Measurements from ENCODE around the gene ZNF48. TPM values are rescaled to one million over a fixed set of nuclear protein-coding genes. Genes with fewer than 3 reads are reported as not detected.

ZNF48 gene
- total RNA-seq, 8 experiments from 2014 or later: 2.2 to 49.5 (median 18.4) TPM

DNA sequence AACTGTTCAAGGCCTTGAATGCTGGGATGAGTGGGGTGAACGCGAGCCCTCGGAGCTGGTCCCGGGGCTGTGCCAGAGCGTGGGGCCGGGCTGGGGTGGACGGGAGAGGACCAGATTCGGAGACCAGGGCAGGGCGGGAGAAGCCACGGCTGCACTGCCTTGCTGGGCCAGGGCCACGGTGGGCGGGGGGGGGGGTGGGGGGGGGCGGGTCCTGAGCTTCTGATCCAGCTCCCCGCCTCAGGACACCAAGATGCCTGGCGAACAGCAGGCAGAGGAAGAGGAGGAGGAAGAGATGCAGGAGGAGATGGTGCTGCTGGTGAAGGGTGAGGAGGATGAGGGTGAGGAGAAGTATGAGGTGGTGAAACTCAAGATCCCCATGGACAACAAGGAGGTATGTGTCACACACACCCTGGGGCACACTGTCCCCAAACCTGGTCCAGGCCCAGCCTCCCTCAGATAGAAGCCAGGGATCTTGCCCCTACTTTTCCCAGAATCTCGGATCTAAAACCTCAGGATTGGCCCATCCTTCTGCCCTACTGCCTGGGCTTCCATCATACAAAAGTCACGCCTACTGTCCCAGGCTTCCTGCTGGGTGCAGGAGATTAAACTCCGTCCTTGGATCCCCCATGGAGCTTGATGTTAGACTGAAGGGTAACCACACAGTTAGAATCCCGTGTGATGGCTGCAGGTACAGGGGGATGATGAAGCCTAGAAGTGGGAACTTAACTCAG lies 12.7 kb downstream of the ZNF48 start:
- peak overlapping the region; percentile 49 to 68 (median 60) for H3K4me3 ChIP-seq
- WGBS, 10 experiments: 28 to 70% (median 63%) methylated on average over 1 to 2 of the region's 19 CpGs; no CpG with 5 or more reads in 4 of the 10 experiments
- ATAC-seq (replicated peaks in 6 of 8): peak in 6 of 8 experiments; percentile 17 to 47 (median 38)
- peaks cover 6 to 9% of the 10 kb centered on the region in 2 donors for H3K4me1 ChIP-seq (replicated peaks in 1 of 2)
- in situ Hi-C loops (cut with MboI; ENCODE audit: low pct_unique_long_range_greater_than_20kb in 2 of 9, low sequenced_read_pairs in 9 of 9, unreplicated experiment in 9 of 9): loop anchor here in 3 of 9 experiments (25.0 kb wide), 2 partner anchors 296 to 321 kb away; partner anchors contain the start of genes PPP4C (in 2 of the 3), TBX6 (in 2 of the 3), YPEL3 (in 2 of the 3) and GDPD3 (in 1 of the 3)
- H3K27ac ChIP-seq: no peak overlapping the region

GRCh38 chr16:30409125-30410060 lies 14.2 kb downstream of the ZNF48 start:
- Histone ChIP-seq H3K4me3 (peak overlapping the region in 1 of 5 donors; percentile 0), H3K4me1 (replicated peaks in 1 of 2) (peaks cover 6 to 9% of the 10 kb centered on the region in 2 donors), H3K27ac (peak overlapping the region in 1 of 2 donors; percentile 3)

DNA sequence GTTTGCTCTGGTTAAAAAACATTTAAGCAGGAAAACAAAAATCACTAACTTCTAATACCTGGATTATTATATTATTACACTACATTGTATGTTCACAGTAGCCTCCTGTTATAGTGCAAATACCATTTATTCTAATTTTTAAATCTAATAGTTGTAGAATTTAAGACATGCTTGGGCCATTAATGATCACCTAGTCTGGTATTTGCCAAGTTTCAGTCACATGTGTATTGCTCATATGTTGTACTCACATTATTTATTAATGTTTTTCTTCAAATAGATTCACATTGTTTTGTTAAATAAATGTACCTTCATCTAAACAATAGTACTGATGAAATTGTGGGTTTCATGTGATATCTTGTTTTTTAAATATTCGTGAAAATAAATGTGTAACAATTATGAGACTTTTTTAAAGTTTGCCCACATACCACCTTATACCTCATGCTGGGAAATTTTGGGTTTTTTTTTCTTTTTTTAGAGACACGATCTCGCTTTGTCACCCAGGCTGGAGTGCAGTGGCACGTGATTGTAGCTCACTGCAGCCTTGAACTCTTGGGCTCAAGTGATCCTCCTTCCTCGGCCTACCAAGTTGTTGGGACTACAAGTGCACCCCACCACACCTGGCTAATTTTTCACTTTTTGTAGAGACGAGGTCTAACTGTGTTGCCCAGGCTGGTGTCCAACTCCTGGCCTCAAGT lies 18.0 kb downstream of the ZNF48 start:
- Histone ChIP-seq H3K27ac (no peak overlapping the region), H3K4me3 (no peak overlapping the region), H3K4me1 (replicated peaks in 1 of 2) (peaks cover 11 to 19% of the 10 kb centered on the region in 2 donors)
- no peak for ATAC-seq (replicated peaks in 6 of 8)
- in situ Hi-C loops (cut with MboI; ENCODE audit: low pct_unique_long_range_greater_than_20kb in 2 of 9, low sequenced_read_pairs in 9 of 9, unreplicated experiment in 9 of 9): loop anchor here in 3 of 9 experiments (25.0 kb wide), 2 partner anchors 301 to 326 kb away; partner anchors contain the start of genes PPP4C (in 2 of the 3), TBX6 (in 2 of the 3), YPEL3 (in 2 of the 3) and GDPD3 (in 1 of the 3)
- 63 to 100% (median 93%) methylated on average over 1 to 6 of the region's 6 CpGs for WGBS, 10 experiments

More at GRCh38 chr16:30409125-30410060, 14.2 kb downstream of the ZNF48 start:
- in situ Hi-C loops (cut with MboI; ENCODE audit: low pct_unique_long_range_greater_than_20kb in 2 of 9, low sequenced_read_pairs in 9 of 9, unreplicated experiment in 9 of 9): loop anchor here in 3 of 9 experiments (25.0 kb wide), 2 partner anchors 297 to 322 kb away; partner anchors contain the start of genes PPP4C (in 2 of the 3), TBX6 (in 2 of the 3), YPEL3 (in 2 of the 3) and GDPD3 (in 1 of the 3)
- peak; percentile 43 to 69 (median 68) for ATAC-seq (replicated peaks in 6 of 8)
- WGBS, 10 experiments: 48 to 100% (median 70%) methylated on average over 2 to 11 of the region's 15 CpGs; no CpG with 5 or more reads in 2 of the 10 experiments

DNA sequence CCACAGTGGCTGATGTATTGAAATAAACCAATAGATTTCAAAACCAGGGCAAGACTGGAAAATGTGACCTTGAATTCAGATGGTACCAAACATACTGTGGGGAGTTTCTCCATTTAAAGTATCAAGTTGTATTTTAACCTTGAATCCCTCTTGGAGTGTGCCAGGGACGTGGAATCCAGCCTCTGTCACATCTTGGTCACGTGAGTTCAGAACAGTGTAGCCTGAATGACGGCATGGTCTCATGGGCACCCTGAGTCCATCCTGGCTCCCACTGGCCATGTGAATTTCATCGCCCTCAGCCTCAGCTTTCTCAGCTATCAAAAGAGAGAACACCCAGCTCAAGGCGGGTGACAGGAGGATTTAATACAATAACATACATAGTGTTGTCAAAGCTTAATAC lies 18.9 kb downstream of the ZNF48 start:
- in situ Hi-C loops (cut with MboI; ENCODE audit: low pct_unique_long_range_greater_than_20kb in 2 of 9, low sequenced_read_pairs in 9 of 9, unreplicated experiment in 9 of 9): loop anchor here in 3 of 9 experiments (25.0 kb wide), 2 partner anchors 302 to 327 kb away; partner anchors contain the start of genes PPP4C (in 2 of the 3), TBX6 (in 2 of the 3), YPEL3 (in 2 of the 3) and GDPD3 (in 1 of the 3)
- H3K27ac ChIP-seq: no peak overlapping the region
- no peak overlapping the region for H3K4me3 ChIP-seq
- WGBS, 10 experiments: 90 to 100% (median 97%) methylated on average over 2 to 3 of the region's 5 CpGs; no CpG with 5 or more reads in 4 of the 10 experiments
- peaks cover 11 to 23% of the 10 kb centered on the region in 2 donors for H3K4me1 ChIP-seq (replicated peaks in 1 of 2)
- no peak for ATAC-seq (replicated peaks in 6 of 8)

DNA sequence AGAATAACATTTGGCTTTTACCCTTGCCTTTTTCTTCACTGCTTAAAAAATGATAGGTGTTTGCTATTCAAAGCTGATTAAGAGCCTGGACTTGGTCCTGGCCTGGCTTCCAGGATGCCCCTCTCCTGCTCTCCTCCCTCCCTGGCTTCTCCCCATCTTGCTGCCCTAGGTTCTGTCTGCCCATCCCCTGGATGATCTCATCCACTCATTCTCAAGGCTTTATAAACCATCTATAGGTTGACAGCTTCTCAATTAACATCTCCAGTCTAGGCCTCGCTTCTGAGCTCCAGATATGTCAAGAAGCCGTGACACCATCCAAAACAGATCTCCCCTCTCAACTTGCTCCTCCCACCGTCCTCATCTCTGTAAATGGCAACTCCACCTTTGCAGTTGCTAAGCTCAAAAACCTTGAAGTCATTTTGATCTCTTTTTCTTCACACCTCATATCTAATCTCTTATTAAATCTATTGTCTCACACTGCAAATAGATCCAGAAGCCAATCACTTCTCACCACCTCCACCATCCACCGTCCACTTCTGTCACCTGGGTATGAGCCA lies 20.9 kb downstream of the ZNF48 start:
- in situ Hi-C loops (cut with MboI; ENCODE audit: low pct_unique_long_range_greater_than_20kb in 2 of 9, low sequenced_read_pairs in 9 of 9, unreplicated experiment in 9 of 9): loop anchor here in 3 of 9 experiments (25.0 kb wide), 2 partner anchors 304 to 329 kb away; partner anchors contain the start of genes PPP4C (in 2 of the 3), TBX6 (in 2 of the 3), YPEL3 (in 2 of the 3) and GDPD3 (in 1 of the 3)
- Histone ChIP-seq H3K4me1 (replicated peaks in 1 of 2) (peaks cover 5 to 21% of the 10 kb centered on the region in 2 donors), H3K27ac (no peak overlapping the region), H3K4me3 (no peak overlapping the region)
- WGBS, 10 experiments: 20 to 100% (median 90%) methylated on average over 1 to 4 of the region's 4 CpGs; no CpG with 5 or more reads in 1 of the 10 experiments
- no peak for ATAC-seq (replicated peaks in 6 of 8)

- Histone ChIP-seq H3K4me1 (replicated peaks in 1 of 2) (peaks cover 5 to 21% of the 10 kb centered on the region in 2 donors), H3K4me3 (peak overlapping the region; percentile 33 to 41 (median 40)), H3K27ac (peak overlapping the region; percentile 78 to 83)
- ATAC-seq (replicated peaks in 6 of 8): peak in 1 of 8 experiments; percentile 7
- 64 to 95% (median 81%) methylated on average over 1 to 12 of the region's 18 CpGs for WGBS, 10 experiments
- in situ Hi-C loops (cut with MboI; ENCODE audit: low pct_unique_long_range_greater_than_20kb in 2 of 9, low sequenced_read_pairs in 9 of 9, unreplicated experiment in 9 of 9): loop anchor here in 3 of 9 experiments (25.0 kb wide), 2 partner anchors 305 to 330 kb away; partner anchors contain the start of genes PPP4C (in 2 of the 3), TBX6 (in 2 of the 3), YPEL3 (in 2 of the 3) and GDPD3 (in 1 of the 3)
Observed at GRCh38 chr16:30416624-30417528, 21.7 kb downstream of the ZNF48 start.

GRCh38 chr16:30417529-30418349 lies 22.5 kb downstream of the ZNF48 start:
- ATAC-seq (replicated peaks in 6 of 8): peak; percentile 90 to 96 (median 94)
- in situ Hi-C loops (cut with MboI; ENCODE audit: low pct_unique_long_range_greater_than_20kb in 2 of 9, low sequenced_read_pairs in 9 of 9, unreplicated experiment in 9 of 9): loop anchor here in 3 of 9 experiments (25.0 kb wide), 2 partner anchors 305 to 330 kb away; partner anchors contain the start of genes PPP4C (in 2 of the 3), TBX6 (in 2 of the 3), YPEL3 (in 2 of the 3) and GDPD3 (in 1 of the 3)
- Histone ChIP-seq H3K27ac (peak overlapping the region; percentile 78 to 83), H3K4me1 (replicated peaks in 1 of 2) (peaks cover 5 to 21% of the 10 kb centered on the region in 2 donors), H3K4me3 (peak overlapping the region; percentile 33 to 41 (median 40))
- whole genome bisulfite sequencing, 10 experiments: 0 to 5% (median 1%) methylated on average over 6 to 33 of the region's 140 CpGs; no CpG with 5 or more reads in 5 of the 10 experiments

GRCh38 chr16:30418350-30419181 lies 23.3 kb downstream of the ZNF48 start:
- WGBS, 10 experiments: 80 to 100% (median 97%) methylated on average over 2 to 13 of the region's 31 CpGs; no CpG with 5 or more reads in 2 of the 10 experiments
- Histone ChIP-seq H3K4me1 (replicated peaks in 1 of 2) (peaks cover 5 to 21% of the 10 kb centered on the region in 2 donors), H3K4me3 (peak overlapping the region; percentile 33 to 41 (median 40)), H3K27ac (peak overlapping the region; percentile 70 to 83)
- in situ Hi-C loops (cut with MboI; ENCODE audit: low pct_unique_long_range_greater_than_20kb in 2 of 9, low sequenced_read_pairs in 9 of 9, unreplicated experiment in 9 of 9): loop anchor here in 3 of 9 experiments (25.0 kb wide), 2 partner anchors 306 to 331 kb away; partner anchors contain the start of genes PPP4C (in 2 of the 3), TBX6 (in 2 of the 3), YPEL3 (in 2 of the 3) and GDPD3 (in 1 of the 3)
- ATAC-seq (replicated peaks in 6 of 8): no peak

- H3K4me3 ChIP-seq: no peak overlapping the region
- ATAC-seq (replicated peaks in 6 of 8): no peak
- WGBS, 10 experiments: 53 to 100% (median 82%) methylated on average over 1 to 5 of the region's 5 CpGs; no CpG with 5 or more reads in 3 of the 10 experiments
- H3K27ac ChIP-seq: no peak overlapping the region
- in situ Hi-C loops (cut with MboI; ENCODE audit: low pct_unique_long_range_greater_than_20kb in 2 of 9, low sequenced_read_pairs in 9 of 9, unreplicated experiment in 9 of 9): loop anchor here in 3 of 9 experiments (25.0 kb wide), 2 partner anchors 309 to 334 kb away; partner anchors contain the start of genes PPP4C (in 2 of the 3), TBX6 (in 2 of the 3), YPEL3 (in 2 of the 3) and GDPD3 (in 1 of the 3)
- H3K4me1 ChIP-seq (replicated peaks in 1 of 2): peaks cover 5 to 17% of the 10 kb centered on the region in 2 donors
Observed at GRCh38 chr16:30421010-30421409, 25.8 kb downstream of the ZNF48 start.

All from motor neuron (in vitro differentiated cells).